Body of pancreas (tissue), 4 donors: ENCODE results near the gene PAFAH2. TPM values are rescaled to one million over a fixed set of nuclear protein-coding genes. Genes with fewer than 3 reads are reported as not detected.

ENCODE experiments used
- ATAC-seq: fragments of 150-250 bp; one replicate; pipeline ENCODE4 v1.9.1; 2016
- DNase-seq, 4 donors: peaks; one replicate each; pipeline ENCODE4 v3.0.0-alpha.2; 2019
- H3K27ac ChIP-seq, 4 donors: fragments of 200-600 bp; sonication (generic); 1 replicate in 3 of 4; 2 replicates in 1 of 4; pipeline versions ENCODE4 v1.5.1 to v1.6.1; 2016 to 2019; ENCODE audit warnings: mild to moderate bottlenecking in 1 of 4, mixed read lengths in 1 of 4, moderate library complexity in 1 of 4
- H3K27me3 ChIP-seq, 2 donors: fragments of 200-600 bp; sonication (generic); one replicate each; pipeline ENCODE4 v1.6.0; 2016; ENCODE audit warnings: mild to moderate bottlenecking in 1 of 2
- H3K36me3 ChIP-seq, 2 donors: fragments of 200-600 bp; sonication (generic); replicated peaks in 1 of 2; 2 replicates each; pipeline ENCODE4 v1.5.1; 2016; ENCODE audit warnings: low read depth in 2 of 2; ENCODE audit not compliant: insufficient read depth in 1 of 2
- H3K4me1 ChIP-seq: fragments of 200-600 bp; sonication (generic); one replicate; pipeline ENCODE4 v1.6.0; 2016
- H3K4me3 ChIP-seq, 2 donors: fragments of 200-600 bp; sonication (generic); 1 replicate in 1 of 2; 2 replicates in 1 of 2; pipeline ENCODE4 v1.5.1; 2016 to 2019
- H3K9me3 ChIP-seq, 3 donors: fragments of 200-600 bp; sonication (generic); 1 replicate in 2 of 3; 2 replicates in 1 of 3; pipeline ENCODE4 v1.5.1; 2016
- CTCF ChIP-seq, 7 experiments: fragments of 450-650 bp in 4 of 7; fragments of 200-600 bp in 3 of 7; sonication (generic) in 3 of 7; IDR thresholded peaks; one replicate each; pipeline ENCODE4 v1.5.1; 2016 to 2019; ENCODE audit warnings: antibody characterized with exemption in 7 of 7
- POLR2A ChIP-seq, 3 donors: fragments of 450-650 bp; IDR thresholded peaks; one replicate each; pipeline ENCODE4 v1.6.1; 2016; ENCODE audit warnings: antibody characterized with exemption in 3 of 3, mild to moderate bottlenecking in 2 of 3
- WGBS, 2 donors: methylation state at CpG; one replicate each; pipeline ENCODE4 v1.1.5; 2017; 5-methylcytosine and 5-hydroxymethylcytosine counted together
- intact Hi-C: fragments of 100-400 bp; cut with DNase I; formaldehyde crosslinking; loops from one replicate; pipeline ENCODE4 v1.15.1; 2023
- small RNA-seq: library from RNA; depleted of rRNA; stranded (forward); fragments of <200 nt; gene quantifications from one replicate; pipeline ENCODE3, GENCODE V24; 2016
- total RNA-seq, 2 donors: library from RNA; depleted of rRNA; stranded (reverse); fragments of >200 nt; gene quantifications; one replicate each; pipeline ENCODE4 v1.1.0, GENCODE V29; 2016

Gene PAFAH2
- total RNA-seq, 2 donors from 2014 or later: 14.8 to 46.4 TPM

GRCh38 chr1:25914074-25914995 is 83.5 kb downstream of the PAFAH2 start:
- Histone ChIP-seq H3K27me3 (no peaks in the 10 kb centered on the region), H3K27ac (no peak overlapping the region), H3K4me3 (no peak overlapping the region), H3K4me1 (no peaks in the 10 kb centered on the region), H3K9me3 (no peaks in the 10 kb centered on the region), H3K36me3 (no peaks in the 10 kb centered on the region)
- TF ChIP-seq CTCF (IDR thresholded peaks at IDR 0.05) (no peak), POLR2A (IDR thresholded peaks at IDR 0.05) (no peak)
- DNase-seq (no peak), ATAC-seq (no peak)
- 90% methylated on average over 3 of the region's 3 CpGs for WGBS, 2 donors
- intact Hi-C loops: no loop called here

GRCh38 chr1:25913206-25913605 is 84.7 kb downstream of the PAFAH2 start:
- TF ChIP-seq CTCF (IDR thresholded peaks at IDR 0.05): no peak
- TF ChIP-seq POLR2A (IDR thresholded peaks at IDR 0.05): no peak
- Histone ChIP-seq H3K27ac (no peak overlapping the region), H3K27me3 (no peaks in the 10 kb centered on the region), H3K4me1 (no peaks in the 10 kb centered on the region), H3K9me3 (no peaks in the 10 kb centered on the region), H3K36me3 (no peaks in the 10 kb centered on the region), H3K4me3 (no peak overlapping the region)
- DNase-seq (no peak), ATAC-seq (no peak)
- intact Hi-C loops: no loop called here

- TF ChIP-seq POLR2A (IDR thresholded peaks at IDR 0.05) (no peak), CTCF (IDR thresholded peaks at IDR 0.05) (no peak)
- ATAC-seq (no peak), DNase-seq (no peak)
- Histone ChIP-seq H3K4me1 (no peaks in the 10 kb centered on the region), H3K27ac (no peak overlapping the region), H3K4me3 (no peak overlapping the region), H3K9me3 (no peaks in the 10 kb centered on the region), H3K36me3 (no peaks in the 10 kb centered on the region), H3K27me3 (no peaks in the 10 kb centered on the region)
- intact Hi-C loops: no loop called here
- WGBS, 2 donors: 73 to 78% methylated on average over 5 of the region's 5 CpGs
Observed at GRCh38 chr1:25912076-25912831, 85.6 kb downstream of the PAFAH2 start.

- ATAC-seq: no peak
- peaks cover 9% of the 10 kb centered on the region for H3K4me1 ChIP-seq
- H3K27ac ChIP-seq: no peak overlapping the region
- DNase-seq: no peak
- no peaks in the 10 kb centered on the region for H3K9me3 ChIP-seq
- no peak overlapping the region for H3K4me3 ChIP-seq
- no peak for TF ChIP-seq CTCF (IDR thresholded peaks at IDR 0.05)
- TF ChIP-seq POLR2A (IDR thresholded peaks at IDR 0.05): no peak
- H3K36me3 ChIP-seq: no peaks in the 10 kb centered on the region
- H3K27me3 ChIP-seq: no peaks in the 10 kb centered on the region
- intact Hi-C loops: no loop called here
Observed at GRCh38 chr1:25911162-25911561, 86.7 kb downstream of the PAFAH2 start.

Small RNA genes lying within 50 kb of the gene (small RNA-seq; reads per million reads assigned to genes)
- gene RF00283: not detected
- not detected for gene RF00492
- not detected for gene RNU6-110P

Other genes with a start within 250 kb of the PAFAH2 start
- gene SELENON, start 197.9 kb downstream of the PAFAH2 start, total RNA-seq: 10 to 100 TPM; 22.8 to 27.4 TPM
- 10 to 100 TPM; 39.7 to 56.4 TPM for gene MTFR1L, start 178.1 kb downstream of the PAFAH2 start, total RNA-seq
- not detected for gene AUNIP, start 138.6 kb downstream of the PAFAH2 start, total RNA-seq
- 1 to 10 TPM; 3.0 to 4.4 TPM for gene PAQR7, start 122.4 kb downstream of the PAFAH2 start, total RNA-seq
- 10 to 100 TPM in 1 of 2 donors, 1 to 10 TPM in 1; 6.3 to 11.4 TPM for gene STMN1, start 91.6 kb downstream of the PAFAH2 start, total RNA-seq
- not detected for gene EXTL1, start 23.7 kb upstream of the PAFAH2 start, total RNA-seq
- 10 to 100 TPM; 44.5 to 64.6 TPM for gene SLC30A2, start 48.1 kb upstream of the PAFAH2 start, total RNA-seq
- not detected for gene TRIM63, start 69.6 kb upstream of the PAFAH2 start, total RNA-seq
- 1 to 10 TPM; 5.6 to 7.8 TPM for gene PDIK1L, start 113.8 kb upstream of the PAFAH2 start, total RNA-seq
- gene FAM110D, start 161.0 kb upstream of the PAFAH2 start, total RNA-seq: 1 to 10 TPM; 3.1 to 4.6 TPM
- gene C1orf232, start 170.9 kb upstream of the PAFAH2 start, total RNA-seq: not detected
- gene ZNF593, start 171.8 kb upstream of the PAFAH2 start, total RNA-seq: 10 to 100 TPM; 25.2 to 33.0 TPM
- not detected for gene ZNF593OS, start 173.8 kb upstream of the PAFAH2 start, total RNA-seq
- 10 to 100 TPM; 30.0 to 47.7 TPM for gene CNKSR1, start 179.4 kb upstream of the PAFAH2 start, total RNA-seq
- gene CATSPER4, start 192.5 kb upstream of the PAFAH2 start, total RNA-seq: not detected
- 1 to 10 TPM; 6.2 to 6.9 TPM for gene CEP85, start 236.1 kb upstream of the PAFAH2 start, total RNA-seq